ENCODE results near the gene SERGEF.
"Not testable (repeated sequence)": the region's sequence is repeated elsewhere in the genome, so short reads cannot be mapped to it uniquely, and the experiment has no call there.

The SERGEF gene

GRCh38 chr11:18000128-18000527, 12.7 kb downstream of the SERGEF start:
- DNase-seq (ENCODE audit: low read depth), result not testable (repeated sequence)

- no peak for DNase-seq (ENCODE audit: low read depth)
Measured at GRCh38 chr11:17992916-17993315, 19.9 kb downstream of the SERGEF start.

GRCh38 chr11:17991783-17992433, 20.9 kb downstream of the SERGEF start:
- DNase-seq (ENCODE audit: low read depth), result peak; percentile 68

GRCh38 chr11:17989306-17989705, 23.5 kb downstream of the SERGEF start:
- DNase-seq (ENCODE audit: low read depth), result no peak

GRCh38 chr11:17988465-17988864, 24.4 kb downstream of the SERGEF start:
- DNase-seq (ENCODE audit: low read depth), result no peak

- no peak for DNase-seq (ENCODE audit: low read depth)
Measured at GRCh38 chr11:17987826-17988225, 25.0 kb downstream of the SERGEF start.

- no peak for DNase-seq (ENCODE audit: low read depth)
Measured at GRCh38 chr11:17986711-17987220, 26.1 kb downstream of the SERGEF start.

GRCh38 chr11:17986007-17986710, 26.7 kb downstream of the SERGEF start:
- DNase-seq (ENCODE audit: low read depth), result peak; percentile 80

GRCh38 chr11:17985517-17985916, 27.3 kb downstream of the SERGEF start:
- peak; percentile 37 for DNase-seq (ENCODE audit: low read depth)

- no peak for DNase-seq (ENCODE audit: low read depth)
Measured at GRCh38 chr11:17983569-17983968, 29.3 kb downstream of the SERGEF start.

- DNase-seq (ENCODE audit: low read depth), result no peak
Measured at GRCh38 chr11:17979770-17980371, 33.0 kb downstream of the SERGEF start.

- peak; percentile 48 for DNase-seq (ENCODE audit: low read depth)
Measured at GRCh38 chr11:17978553-17979287, 34.1 kb downstream of the SERGEF start.

GRCh38 chr11:17976651-17977050, 36.2 kb downstream of the SERGEF start:
- DNase-seq (ENCODE audit: low read depth), result no peak

- no peak for DNase-seq (ENCODE audit: low read depth)
Measured at GRCh38 chr11:17974246-17974645, 38.6 kb downstream of the SERGEF start.

- DNase-seq (ENCODE audit: low read depth), result peak; percentile 68
Measured at GRCh38 chr11:17972987-17973386, 39.9 kb downstream of the SERGEF start.

- DNase-seq (ENCODE audit: low read depth), result no peak
Measured at GRCh38 chr11:17968206-17968605, 44.6 kb downstream of the SERGEF start.

- DNase-seq (ENCODE audit: low read depth), result no peak
Measured at GRCh38 chr11:17967661-17968060, 45.2 kb downstream of the SERGEF start.

- no peak for DNase-seq (ENCODE audit: low read depth)
Measured at GRCh38 chr11:17960091-17960490, 52.8 kb downstream of the SERGEF start.

GRCh38 chr11:17958446-17958845, 54.4 kb downstream of the SERGEF start:
- no peak for DNase-seq (ENCODE audit: low read depth)

- DNase-seq (ENCODE audit: low read depth), result peak; percentile 10
Measured at GRCh38 chr11:17954395-17955252, 58.2 kb downstream of the SERGEF start.

- DNase-seq (ENCODE audit: low read depth), result no peak
Measured at GRCh38 chr11:17952487-17952886, 60.4 kb downstream of the SERGEF start.
